ENCODE results near the gene CSH1. TPM values are rescaled to one million over a fixed set of nuclear protein-coding genes. Genes with fewer than 3 reads are reported as not detected.

Gene CSH1
- total RNA-seq, 1 donor from 2014 or later, result not detected

DNA sequence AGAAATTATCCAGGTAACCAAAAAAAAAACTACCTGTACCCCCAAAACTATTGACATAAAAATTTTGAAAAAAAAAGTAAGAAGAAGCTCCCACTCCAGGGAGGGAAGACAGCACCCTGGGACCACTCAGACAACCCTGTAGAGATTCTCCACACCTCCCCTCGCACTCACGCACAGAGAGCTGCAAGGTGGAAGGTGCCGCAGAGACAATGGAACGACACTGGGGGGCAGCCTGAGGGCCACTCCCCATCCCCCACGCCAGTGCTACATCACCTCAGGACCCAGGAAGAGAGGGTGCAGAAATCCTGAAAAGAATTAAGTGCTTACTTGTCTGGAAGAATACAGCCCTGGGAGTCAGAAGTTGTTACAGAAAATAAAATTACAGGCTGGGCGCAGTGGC, 40.9 kb upstream of the CSH1 start:
- Histone ChIP-seq H3K36me3 (ENCODE audit: control insufficient read depth, insufficient read depth, low read length) (no peaks in the 10 kb centered on the region), H3K4me3 (ENCODE audit: low read depth, low read length) (no peak overlapping the region), H3K27me3 (ENCODE audit: control insufficient read depth, insufficient read depth, low read length) (no peaks in the 10 kb centered on the region)
- no peak for FAIRE-seq
- DNase-seq (ENCODE audit: low read depth), result no peak
- TF ChIP-seq, protein P1, sequence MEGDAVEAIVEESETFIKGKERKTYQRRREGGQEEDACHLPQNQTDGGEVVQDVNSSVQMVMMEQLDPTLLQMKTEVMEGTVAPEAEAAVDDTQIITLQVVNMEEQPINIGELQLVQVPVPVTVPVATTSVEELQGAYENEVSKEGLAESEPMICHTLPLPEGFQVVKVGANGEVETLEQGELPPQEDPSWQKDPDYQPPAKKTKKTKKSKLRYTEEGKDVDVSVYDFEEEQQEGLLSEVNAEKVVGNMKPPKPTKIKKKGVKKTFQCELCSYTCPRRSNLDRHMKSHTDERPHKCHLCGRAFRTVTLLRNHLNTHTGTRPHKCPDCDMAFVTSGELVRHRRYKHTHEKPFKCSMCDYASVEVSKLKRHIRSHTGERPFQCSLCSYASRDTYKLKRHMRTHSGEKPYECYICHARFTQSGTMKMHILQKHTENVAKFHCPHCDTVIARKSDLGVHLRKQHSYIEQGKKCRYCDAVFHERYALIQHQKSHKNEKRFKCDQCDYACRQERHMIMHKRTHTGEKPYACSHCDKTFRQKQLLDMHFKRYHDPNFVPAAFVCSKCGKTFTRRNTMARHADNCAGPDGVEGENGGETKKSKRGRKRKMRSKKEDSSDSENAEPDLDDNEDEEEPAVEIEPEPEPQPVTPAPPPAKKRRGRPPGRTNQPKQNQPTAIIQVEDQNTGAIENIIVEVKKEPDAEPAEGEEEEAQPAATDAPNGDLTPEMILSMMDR (IDR thresholded peaks at IDR 0.05; ENCODE audit: insufficient read depth, low read length, severe bottlenecking), result no peak

- Histone ChIP-seq H3K27me3 (ENCODE audit: control insufficient read depth, insufficient read depth, low read length) (no peaks in the 10 kb centered on the region), H3K4me3 (ENCODE audit: low read depth, low read length) (no peak overlapping the region), H3K36me3 (ENCODE audit: control insufficient read depth, insufficient read depth, low read length) (no peaks in the 10 kb centered on the region)
- TF ChIP-seq, protein P1 (IDR thresholded peaks at IDR 0.05; ENCODE audit: insufficient read depth, low read length, severe bottlenecking), result no peak
- DNase-seq (ENCODE audit: low read depth) (no peak), FAIRE-seq (no peak)
Measured at GRCh38 chr17:63934183-63935112, 38.1 kb upstream of the CSH1 start.

DNA sequence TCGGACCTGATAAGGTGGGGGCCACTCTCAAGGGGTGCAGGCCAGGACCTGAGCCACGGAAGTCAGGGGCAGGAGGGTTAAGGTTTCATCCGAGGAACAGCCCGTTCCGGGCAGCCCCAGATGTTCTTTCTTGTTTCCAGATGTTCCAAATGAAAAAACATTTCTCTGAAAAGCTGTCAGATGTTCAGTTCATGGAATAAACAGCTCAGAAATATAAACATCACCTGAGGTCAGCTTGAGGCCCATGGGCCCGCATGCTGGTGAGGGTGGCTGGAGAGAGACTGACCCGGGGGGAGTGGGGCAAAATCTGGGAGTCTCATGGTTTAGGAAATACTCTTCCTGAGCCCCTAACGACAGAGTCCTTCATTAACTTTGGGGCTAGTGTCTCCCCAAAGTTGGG, 37.2 kb upstream of the CSH1 start:
- TF ChIP-seq, protein P1 (IDR thresholded peaks at IDR 0.05; ENCODE audit: insufficient read depth, low read length, severe bottlenecking), result no peak
- Histone ChIP-seq H3K4me3 (ENCODE audit: low read depth, low read length) (no peak overlapping the region), H3K27me3 (ENCODE audit: control insufficient read depth, insufficient read depth, low read length) (no peaks in the 10 kb centered on the region), H3K36me3 (ENCODE audit: control insufficient read depth, insufficient read depth, low read length) (no peaks in the 10 kb centered on the region)
- FAIRE-seq (no peak), DNase-seq (ENCODE audit: low read depth) (no peak)

DNA sequence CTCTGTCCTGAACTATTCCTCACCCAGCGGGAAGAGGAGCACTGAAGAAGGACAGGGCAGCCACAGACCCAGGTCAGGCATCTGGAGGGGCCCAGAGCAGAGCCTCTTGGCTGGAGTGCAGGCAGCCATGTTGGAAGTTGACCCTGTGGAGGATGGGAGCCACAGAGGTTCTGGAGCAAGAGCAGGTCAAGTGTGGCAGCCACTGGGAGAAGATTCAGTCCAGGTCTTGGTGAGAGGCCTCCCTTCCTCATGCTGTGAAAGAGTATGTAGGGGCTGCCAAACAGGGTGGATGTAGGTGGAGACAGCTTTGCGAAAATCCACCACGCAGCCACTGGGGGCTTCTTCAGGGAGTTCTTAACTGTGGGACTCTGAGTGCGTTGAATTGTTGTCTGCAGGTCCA, 36.3 kb upstream of the CSH1 start:
- no peak overlapping the region for H3K4me3 ChIP-seq (ENCODE audit: low read depth, low read length)
- no peak for DNase-seq (ENCODE audit: low read depth)
- H3K27me3 ChIP-seq (ENCODE audit: control insufficient read depth, insufficient read depth, low read length), result no peaks in the 10 kb centered on the region
- TF ChIP-seq, protein P1 (IDR thresholded peaks at IDR 0.05; ENCODE audit: insufficient read depth, low read length, severe bottlenecking), result no peak
- FAIRE-seq, result no peak
- H3K36me3 ChIP-seq (ENCODE audit: control insufficient read depth, insufficient read depth, low read length), result no peaks in the 10 kb centered on the region

GRCh38 chr17:63931981-63932561, 35.7 kb upstream of the CSH1 start, which contains the start of gene CD79B:
Gene CD79B (minus strand): TSS chr17:63932331. CDS start chr17:63932261, 70 bp downstream.
- Histone ChIP-seq H3K36me3 (ENCODE audit: control insufficient read depth, insufficient read depth, low read length) (no peaks in the 10 kb centered on the region), H3K27me3 (ENCODE audit: control insufficient read depth, insufficient read depth, low read length) (no peaks in the 10 kb centered on the region), H3K4me3 (ENCODE audit: low read depth, low read length) (no peak within 1 kb of the TSS)
- DNase-seq (ENCODE audit: low read depth) (no peak), FAIRE-seq (no peak)
- TF ChIP-seq, protein P1 (IDR thresholded peaks at IDR 0.05; ENCODE audit: insufficient read depth, low read length, severe bottlenecking), result no peak
